Measurements from ENCODE around the gene TRAK2. TPM values are rescaled to one million over a fixed set of nuclear protein-coding genes. Genes with fewer than 3 reads are reported as not detected.
A peak's percentile ranks its signal among the peaks of the same experiment; 100 is the strongest.

The TRAK2 gene
- polyA plus RNA-seq, 1 of the 3 experiments (the other 2 are of a cell fraction), result 10.4 TPM

DNA sequence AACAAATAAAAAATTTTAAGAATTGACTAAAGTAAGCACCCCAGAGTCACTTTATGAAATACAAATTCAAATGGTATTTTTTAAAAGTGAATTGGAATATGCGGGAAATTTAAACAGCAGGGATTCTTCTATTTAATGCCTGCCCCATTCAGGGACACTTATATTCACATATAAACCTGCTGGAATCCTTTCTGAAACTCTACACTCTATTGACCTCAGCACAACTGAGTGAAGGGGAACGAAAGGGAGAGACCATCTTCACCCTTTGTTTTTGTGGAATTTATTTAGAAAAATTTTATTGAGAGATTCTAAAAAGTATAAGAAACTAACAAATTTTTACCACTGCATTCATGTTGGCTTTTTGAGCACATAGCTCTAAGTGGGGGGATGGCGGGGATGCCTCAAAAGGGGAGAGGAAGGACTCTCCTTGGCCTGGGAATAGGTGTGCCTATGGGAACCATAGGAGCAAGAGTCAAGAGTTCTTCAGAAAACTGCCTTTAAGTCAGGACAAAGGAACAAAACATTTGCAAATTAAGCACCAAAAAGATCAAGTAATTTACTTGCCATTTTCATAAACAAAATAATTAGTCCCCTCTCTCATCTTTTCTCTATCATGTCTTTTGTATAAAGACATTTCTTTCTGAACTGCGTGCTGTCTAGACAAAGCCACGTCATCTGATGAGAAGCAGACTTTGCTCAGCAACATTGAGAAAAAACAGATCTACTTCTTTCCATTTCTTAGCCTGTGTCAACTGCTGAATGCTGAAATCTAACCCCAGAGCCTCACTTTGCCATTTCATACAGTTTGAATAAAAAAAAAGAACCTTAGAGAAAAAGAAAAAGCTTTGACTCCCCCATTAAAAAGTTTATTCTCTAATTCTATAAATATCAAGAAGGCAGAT, 72.5 kb downstream of the TRAK2 start:
- H3K27ac ChIP-seq (ENCODE audit: low read depth in 2 of 2, low read length in 1 of 2), result peak overlapping the region; percentile 43 to 87; a peak in 3 of 4 replicates
- no peaks in the 10 kb centered on the region for H3K9me2 ChIP-seq
- H3K4me2 ChIP-seq, result no peak overlapping the region
- peaks cover 0 to 2% of the 10 kb centered on the region in 2 experiments; a peak in 2 of 4 replicates for H3K4me1 ChIP-seq (ENCODE audit: control insufficient read depth in 1 of 2, insufficient read depth in 2 of 2, low read depth in 1 of 2, low read length in 1 of 2)
- H3K36me3 ChIP-seq (replicated peaks in 1 of 2; ENCODE audit: control insufficient read depth in 1 of 2, insufficient read depth in 2 of 2, low read length in 1 of 2), result peaks cover 42 to 61% of the 10 kb centered on the region in 2 experiments
- WGBS (ENCODE audit: low lambda C conversion rate), result 67% methylated on average over 5 of the region's 5 CpGs
- no peak for DNase-seq
- TF ChIP-seq FOSL2 (IDR thresholded peaks at IDR 0.05; ENCODE audit: borderline replicate concordance, low read depth), result no peak
- peak in 1 of 2 experiments; percentile 19; a peak in 2 of 4 replicates for TF ChIP-seq EP300 (IDR thresholded peaks at IDR 0.05; ENCODE audit: borderline replicate concordance in 1 of 2, low read depth in 1 of 2, low read length in 1 of 2)
- peak; percentile 98 for TF ChIP-seq TCF12 (IDR thresholded peaks at IDR 0.05)
- peak; percentile 53 for TF ChIP-seq JUND (IDR thresholded peaks at IDR 0.05)
- peak; percentile 74 for TF ChIP-seq POLR2AphosphoS5 (IDR thresholded peaks at IDR 0.05; ENCODE audit: low read depth, low read length)
- TF ChIP-seq, protein P1, sequence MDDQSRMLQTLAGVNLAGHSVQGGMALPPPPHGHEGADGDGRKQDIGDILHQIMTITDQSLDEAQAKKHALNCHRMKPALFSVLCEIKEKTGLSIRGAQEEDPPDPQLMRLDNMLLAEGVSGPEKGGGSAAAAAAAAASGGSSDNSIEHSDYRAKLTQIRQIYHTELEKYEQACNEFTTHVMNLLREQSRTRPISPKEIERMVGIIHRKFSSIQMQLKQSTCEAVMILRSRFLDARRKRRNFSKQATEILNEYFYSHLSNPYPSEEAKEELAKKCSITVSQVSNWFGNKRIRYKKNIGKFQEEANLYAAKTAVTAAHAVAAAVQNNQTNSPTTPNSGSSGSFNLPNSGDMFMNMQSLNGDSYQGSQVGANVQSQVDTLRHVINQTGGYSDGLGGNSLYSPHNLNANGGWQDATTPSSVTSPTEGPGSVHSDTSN (IDR thresholded peaks at IDR 0.05), result peak; percentile 93
- TF ChIP-seq FOXJ3 (CRISPR knock-in tag; IDR thresholded peaks at IDR 0.05), result no peak
- no peaks in the 10 kb centered on the region for H3K27me3 ChIP-seq (ENCODE audit: insufficient read depth)
- H4K20me1 ChIP-seq (ENCODE audit: insufficient read depth), result no peaks in the 10 kb centered on the region
- CTCF ChIA-PET, result interaction anchor here (1.2 to 1.4 kb wide), 2 partner anchors 10 to 15 kb away, joined by 3 to 8 read pairs; no protein-coding TSS in a partner anchor
- H3F3A ChIP-seq (replicated peaks; ENCODE audit: insufficient read depth), result peaks cover 14% of the 10 kb centered on the region
- POLR2A ChIA-PET, result no interaction called here
- no peaks in the 10 kb centered on the region for H3K79me2 ChIP-seq (ENCODE audit: insufficient read depth)
- H3K9ac ChIP-seq, result no peak overlapping the region
- H3K4me3 ChIP-seq (ENCODE audit: low read depth in 2 of 2, low read length in 1 of 2), result no peak overlapping the region
- no peaks in the 10 kb centered on the region; the same call in 1 of the 2 replicates for H3K9me3 ChIP-seq
- no peak overlapping the region for H2AFZ ChIP-seq (ENCODE audit: low read depth)

DNA sequence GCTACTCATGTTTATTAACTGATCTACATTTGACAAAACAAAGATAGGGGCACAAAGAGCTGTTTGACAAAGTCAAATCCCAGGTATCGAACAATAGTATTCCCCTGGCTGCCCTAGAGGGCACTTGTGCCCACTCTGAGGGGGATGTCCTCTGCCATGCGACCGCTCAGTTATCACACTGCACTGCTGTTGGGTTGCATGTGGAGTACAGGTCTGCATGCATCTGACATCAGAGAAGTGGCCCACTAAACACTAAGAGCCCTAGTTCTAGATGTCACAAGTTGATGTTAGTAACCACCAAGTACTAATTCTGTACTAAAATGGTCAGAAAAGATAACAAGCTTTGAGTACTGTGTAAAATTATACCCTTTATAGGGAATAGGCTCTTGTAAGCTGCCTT, 74.0 kb downstream of the TRAK2 start:
- Histone ChIP-seq H3K9me2 (no peaks in the 10 kb centered on the region), H3K4me3 (ENCODE audit: low read depth in 2 of 2, low read length in 1 of 2) (no peak overlapping the region), H3K27me3 (ENCODE audit: insufficient read depth) (no peaks in the 10 kb centered on the region), H3K79me2 (ENCODE audit: insufficient read depth) (no peaks in the 10 kb centered on the region), H3K9me3 (no peaks in the 10 kb centered on the region; the same call in 1 of the 2 replicates), H3K27ac (ENCODE audit: low read depth in 2 of 2, low read length in 1 of 2) (no peak overlapping the region; a peak in 1 of 4 replicates), H3K4me2 (no peak overlapping the region), H3F3A (replicated peaks; ENCODE audit: insufficient read depth) (peaks cover 14% of the 10 kb centered on the region), H3K36me3 (replicated peaks in 1 of 2; ENCODE audit: control insufficient read depth in 1 of 2, insufficient read depth in 2 of 2, low read length in 1 of 2) (peaks cover 26 to 50% of the 10 kb centered on the region in 2 experiments), H4K20me1 (ENCODE audit: insufficient read depth) (no peaks in the 10 kb centered on the region), H2AFZ (ENCODE audit: low read depth) (no peak overlapping the region), H3K9ac (no peak overlapping the region), H3K4me1 (ENCODE audit: control insufficient read depth in 1 of 2, insufficient read depth in 2 of 2, low read depth in 1 of 2, low read length in 1 of 2) (peaks cover 0 to 2% of the 10 kb centered on the region in 2 experiments; a peak in 2 of 4 replicates)
- POLR2A ChIA-PET, result no interaction called here
- TF ChIP-seq FOXM1 (IDR thresholded peaks at IDR 0.05; ENCODE audit: low read depth), result no peak
- no peak for TF ChIP-seq NRF1 (IDR thresholded peaks at IDR 0.05; ENCODE audit: low read depth, low read length)
- TF ChIP-seq CHD2 (IDR thresholded peaks at IDR 0.05; ENCODE audit: low read length, partially characterized antibody), result no peak
- CTCF ChIA-PET, result interaction anchor here (0.6 to 1.4 kb wide), 2 partner anchors 14 to 256 kb away, joined by 3 to 8 read pairs; no protein-coding TSS in a partner anchor
- 97% methylated on average over 3 of the region's 3 CpGs for WGBS (ENCODE audit: low lambda C conversion rate)
- no peak for DNase-seq
